Measurements from ENCODE around the gene HIP1.
"Not testable (repeated sequence)": the region's sequence is repeated elsewhere in the genome, so short reads cannot be mapped to it uniquely, and the experiment has no call there.

HIP1 gene

GRCh38 chr7:75718390-75719031, 20.2 kb downstream of the HIP1 start:
- DNase-seq (ENCODE audit: extremely low spot score, insufficient read length, low read depth): no peak
- no peak for FAIRE-seq

GRCh38 chr7:75717746-75718145, 21.0 kb downstream of the HIP1 start:
- not testable (repeated sequence) for FAIRE-seq; DNase-seq (ENCODE audit: extremely low spot score, insufficient read length, low read depth)

GRCh38 chr7:75716992-75717626, 21.6 kb downstream of the HIP1 start:
- no peak for FAIRE-seq
- no peak for DNase-seq (ENCODE audit: extremely low spot score, insufficient read length, low read depth)

- DNase-seq (ENCODE audit: extremely low spot score, insufficient read length, low read depth): no peak
- FAIRE-seq: no peak
These were observed 22.9 kb downstream of the HIP1 start for GRCh38 chr7:75715864-75716263.

GRCh38 chr7:75712517-75713361, 26.0 kb downstream of the HIP1 start:
- DNase-seq (ENCODE audit: extremely low spot score, insufficient read length, low read depth) (no peak), FAIRE-seq (no peak)

GRCh38 chr7:75711656-75712514, 26.9 kb downstream of the HIP1 start:
- FAIRE-seq: no peak

GRCh38 chr7:75711076-75711475, 27.7 kb downstream of the HIP1 start:
- FAIRE-seq: no peak
- no peak for DNase-seq (ENCODE audit: extremely low spot score, insufficient read length, low read depth)

More at GRCh38 chr7:75711656-75712514, 26.9 kb downstream of the HIP1 start:
- DNase-seq (ENCODE audit: extremely low spot score, insufficient read length, low read depth): no peak

GRCh38 chr7:75704928-75705327, 33.8 kb downstream of the HIP1 start:
- DNase-seq (ENCODE audit: extremely low spot score, insufficient read length, low read depth) (no peak), FAIRE-seq (no peak)

- no peak for FAIRE-seq
- DNase-seq (ENCODE audit: extremely low spot score, insufficient read length, low read depth): no peak
These were observed 36.2 kb downstream of the HIP1 start for GRCh38 chr7:75702515-75702914.

GRCh38 chr7:75699993-75700392, 38.7 kb downstream of the HIP1 start:
- FAIRE-seq (no peak), DNase-seq (ENCODE audit: extremely low spot score, insufficient read length, low read depth) (no peak)

GRCh38 chr7:75698358-75698757, 40.4 kb downstream of the HIP1 start:
- DNase-seq (ENCODE audit: extremely low spot score, insufficient read length, low read depth) (no peak), FAIRE-seq (no peak)

- no peak for FAIRE-seq
- no peak for DNase-seq (ENCODE audit: extremely low spot score, insufficient read length, low read depth)
These were observed 42.3 kb downstream of the HIP1 start for GRCh38 chr7:75696263-75697037.

GRCh38 chr7:75694638-75695399, 43.9 kb downstream of the HIP1 start:
- no peak for FAIRE-seq

GRCh38 chr7:75693668-75694067, 45.1 kb downstream of the HIP1 start:
- DNase-seq (ENCODE audit: extremely low spot score, insufficient read length, low read depth); FAIRE-seq: not testable (repeated sequence)

More at GRCh38 chr7:75694638-75695399, 43.9 kb downstream of the HIP1 start:
- no peak for DNase-seq (ENCODE audit: extremely low spot score, insufficient read length, low read depth)

GRCh38 chr7:75691793-75692543, 46.8 kb downstream of the HIP1 start:
- DNase-seq (ENCODE audit: extremely low spot score, insufficient read length, low read depth) (no peak), FAIRE-seq (no peak)

- FAIRE-seq: no peak
- DNase-seq (ENCODE audit: extremely low spot score, insufficient read length, low read depth): no peak
These were observed 48.6 kb downstream of the HIP1 start for GRCh38 chr7:75690121-75690523.

- no peak for DNase-seq (ENCODE audit: extremely low spot score, insufficient read length, low read depth)
- no peak for FAIRE-seq
These were observed 49.3 kb downstream of the HIP1 start for GRCh38 chr7:75689246-75690099.

Data from GM18507 (cell line).